Psoas muscle (tissue), 8 donors: Measurements from ENCODE around the gene COL5A1. TPM values are rescaled to one million over a fixed set of nuclear protein-coding genes. Genes with fewer than 3 reads are reported as not detected.
A peak's percentile ranks its signal among the peaks of the same experiment; 100 is the strongest.

Experiments used
- ATAC-seq, 4 donors: fragments of 200-7000 bp; cut with Tn5 transposase; one replicate each; pipeline ENCODE4 v1.9.1; 2020; ENCODE audit warnings: moderate library complexity in 3 of 4, mild to moderate bottlenecking in 2 of 4
- DNase-seq, 2 donors: peaks; one replicate each; pipeline ENCODE4 v3.0.0-alpha.2; 2020
- H3K27ac ChIP-seq: fragments of 200-600 bp; one replicate; pipeline ENCODE4 v1.8.0; 2022
- H3K27me3 ChIP-seq, 3 donors: fragments of 200-600 bp in 1 of 3; one replicate each; pipeline versions ENCODE4 v1.6.1 to v1.8.0; 2013 to 2022; ENCODE audit warnings: low read length in 2 of 3, mild to moderate bottlenecking in 2 of 3, moderate library complexity in 1 of 3; ENCODE audit not compliant: insufficient read depth in 3 of 3
- H3K36me3 ChIP-seq, 2 donors: fragments of 200-600 bp in 1 of 2; one replicate each; pipeline versions ENCODE4 v1.6.1 to v1.8.0; 2013 to 2022; ENCODE audit warnings: low read depth in 1 of 2, mild to moderate bottlenecking in 1 of 2, moderate library complexity in 1 of 2; ENCODE audit not compliant: insufficient read depth in 1 of 2
- H3K4me1 ChIP-seq: fragments of 200-600 bp; one replicate; pipeline ENCODE4 v1.8.0; 2022
- H3K4me3 ChIP-seq: fragments of 200-600 bp; one replicate; pipeline ENCODE4 v1.8.0; 2022; ENCODE audit warnings: mild to moderate bottlenecking
- H3K9me3 ChIP-seq: fragments of 200-600 bp; one replicate; pipeline ENCODE4 v1.8.0; 2022
- CTCF ChIP-seq: fragments of 200-600 bp; IDR thresholded peaks from one replicate; pipeline ENCODE4 v1.8.0; 2022; ENCODE audit warnings: antibody characterized with exemption
- WGBS, 3 donors: extraction: QIAGEN DNeasy Blood & Tissue Kit; methylation state at CpG; one replicate each; pipeline versions ENCODE4 v1.1.6 to v1.1.7; 2013; 5-methylcytosine and 5-hydroxymethylcytosine counted together
- intact Hi-C, 2 donors: fragments of 100-400 bp; cut with DNase I; formaldehyde crosslinking; loops; one replicate each; pipeline versions ENCODE4 v1.11.0 to v1.14.2; 2022
- polyA plus RNA-seq, 3 donors: library from polyadenylated mRNA; stranded (reverse); fragments of 200-250 nt; gene quantifications; one replicate each; pipeline ENCODE4 v1.2.3, GENCODE V29; 2013
- total RNA-seq, 4 donors: library from RNA; stranded (reverse); fragmentation: NEBNext Ultra II Directional in 2 of 4; extraction: Animal tissue kit (Norgen Biotek cat#: 25700) in 2 of 4; gene quantifications; one replicate each; pipeline versions ENCODE4 v1.2.1 to v1.2.4, GENCODE V29; 2021 to 2023
- donor health status: healthy with polysubstance abuse.
- donor health status: DM: no; HTN: no; CAD: no; lungs with moderate emphysema.
- donor health status: Bipolar disorder and iron deficiency.
- donor health status: healthy.
- donor health status: DM: yes; HTN: yes; CAD: no.
- donor health status: DM: no; HTN: no; CAD: no.
- donor health status: DM: no; HTN: no; CAD: no.
- donor health status: DM: yes; HTN: yes; CAD: no.

Gene COL5A1
- total and polyA plus RNA-seq, 7 donors: 1.7 to 11.3 (median 3.4) TPM

DNA sequence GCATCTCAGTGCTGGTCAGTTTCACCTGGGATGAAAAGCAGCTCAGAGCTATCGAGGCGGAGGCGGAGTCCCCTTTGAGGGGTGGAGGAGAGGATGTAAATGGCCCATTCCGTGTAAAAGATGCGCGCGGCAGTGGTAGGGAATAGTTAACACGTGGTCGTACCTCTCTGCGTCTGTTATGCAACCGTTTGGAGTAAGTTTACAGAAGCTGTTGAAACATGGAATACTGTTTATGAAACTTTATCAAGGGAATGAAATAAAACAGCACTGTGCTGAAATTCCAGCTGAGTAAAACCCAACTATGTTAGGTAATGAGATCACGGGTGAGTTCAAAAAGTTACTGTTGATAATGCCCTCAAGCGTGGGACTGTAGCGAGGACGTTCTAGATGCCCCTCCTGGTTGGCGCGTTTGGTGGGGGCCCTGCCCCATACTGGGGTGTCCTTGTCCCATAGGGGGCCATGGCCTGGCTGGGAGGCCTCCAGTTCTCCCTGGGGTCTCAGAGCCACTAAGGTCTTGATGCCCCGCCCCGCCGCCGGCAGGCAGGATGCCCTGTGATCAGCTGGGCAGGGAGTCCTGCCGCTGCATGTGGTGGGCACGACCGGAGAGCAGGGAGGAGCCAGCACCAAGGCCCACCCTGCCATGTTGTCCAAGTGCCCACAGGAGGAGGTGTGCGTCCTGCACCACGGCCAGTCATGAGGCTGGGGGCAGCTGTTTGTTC is 90.9 kb downstream of the COL5A1 start:
- ATAC-seq (peak in 1 of 4 donors; percentile 18), DNase-seq (no peak)
- Histone ChIP-seq H3K4me1 (no peaks in the 10 kb centered on the region), H3K4me3 (no peak overlapping the region), H3K27ac (no peak overlapping the region), H3K9me3 (no peaks in the 10 kb centered on the region), H3K36me3 (no peaks in the 10 kb centered on the region), H3K27me3 (peaks cover 0 to 89% (median 9%) of the 10 kb centered on the region in 3 donors)
- intact Hi-C loops: loop anchor here in 1 of 2 donors (10.0 kb wide), 1 partner anchor 558 kb away; no protein-coding TSS in a partner anchor
- WGBS, 3 donors: 46 to 72% (median 65%) methylated on average over 26 of the region's 26 CpGs
- TF ChIP-seq CTCF: no peak

DNA sequence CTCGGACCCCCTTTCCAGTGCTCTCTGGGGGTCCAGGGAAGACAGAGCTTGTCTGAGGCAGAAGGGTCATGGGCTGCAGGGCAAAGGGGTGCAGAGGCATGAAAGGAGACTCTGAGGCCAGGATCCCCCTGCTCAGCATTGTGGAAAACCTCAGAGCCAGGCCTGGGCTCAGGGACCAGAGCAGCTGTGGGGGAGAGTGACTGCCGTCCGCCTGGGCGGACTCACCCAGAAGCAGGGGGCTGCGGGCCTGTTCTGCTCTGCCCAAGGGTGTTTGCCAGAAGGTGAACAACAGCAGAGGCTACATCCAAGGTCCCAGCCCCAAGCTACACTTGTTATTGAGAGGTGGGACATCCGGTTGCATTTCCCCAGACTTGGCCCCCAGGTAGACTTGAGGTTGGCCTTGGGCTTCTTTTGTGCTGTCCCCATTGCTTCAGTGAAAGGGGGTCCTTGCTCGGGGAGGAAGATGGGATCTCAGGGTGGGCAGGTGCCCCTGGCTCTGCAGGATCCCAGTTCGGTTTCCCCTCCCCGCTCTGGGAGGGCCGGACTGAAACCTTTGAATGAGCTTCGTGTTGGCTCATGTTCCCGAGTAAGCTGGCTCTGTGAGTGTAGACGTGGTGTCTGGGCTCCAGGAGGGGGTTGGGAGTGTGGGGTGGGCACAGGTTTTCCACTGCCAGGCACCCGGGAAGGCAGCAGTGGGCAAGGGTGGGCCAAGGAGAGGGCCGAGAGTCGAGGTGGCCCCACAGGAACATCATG is 92.1 kb downstream of the COL5A1 start:
- no peak overlapping the region for H3K27ac ChIP-seq
- no peaks in the 10 kb centered on the region for H3K4me1 ChIP-seq
- DNase-seq (no peak), ATAC-seq (no peak)
- 39 to 67% (median 44%) methylated on average over 16 of the region's 16 CpGs for WGBS, 3 donors
- intact Hi-C loops: loop anchor here in 1 of 2 donors (10.0 kb wide), 1 partner anchor 559 kb away; no protein-coding TSS in a partner anchor
- H3K4me3 ChIP-seq: no peak overlapping the region
- TF ChIP-seq CTCF: no peak
- H3K9me3 ChIP-seq: no peaks in the 10 kb centered on the region
- H3K36me3 ChIP-seq: no peaks in the 10 kb centered on the region
- peaks cover 0 to 89% (median 9%) of the 10 kb centered on the region in 3 donors for H3K27me3 ChIP-seq

GRCh38 chr9:134734270-134734669 is 92.7 kb downstream of the COL5A1 start:
- TF ChIP-seq CTCF: no peak
- H3K27me3 ChIP-seq: peaks cover 0 to 87% (median 9%) of the 10 kb centered on the region in 3 donors
- H3K27ac ChIP-seq: no peak overlapping the region
- intact Hi-C loops: loop anchor here in 1 of 2 donors (10.0 kb wide), 1 partner anchor 559 kb away; no protein-coding TSS in a partner anchor
- 17 to 38% (median 19%) methylated on average over 8 of the region's 8 CpGs for WGBS, 3 donors
- H3K4me1 ChIP-seq: no peaks in the 10 kb centered on the region
- ATAC-seq (peak in 1 of 4 donors; percentile 52), DNase-seq (peak; percentile 56 to 78)
- H3K9me3 ChIP-seq: no peaks in the 10 kb centered on the region
- no peak overlapping the region for H3K4me3 ChIP-seq
- H3K36me3 ChIP-seq: no peaks in the 10 kb centered on the region

DNA sequence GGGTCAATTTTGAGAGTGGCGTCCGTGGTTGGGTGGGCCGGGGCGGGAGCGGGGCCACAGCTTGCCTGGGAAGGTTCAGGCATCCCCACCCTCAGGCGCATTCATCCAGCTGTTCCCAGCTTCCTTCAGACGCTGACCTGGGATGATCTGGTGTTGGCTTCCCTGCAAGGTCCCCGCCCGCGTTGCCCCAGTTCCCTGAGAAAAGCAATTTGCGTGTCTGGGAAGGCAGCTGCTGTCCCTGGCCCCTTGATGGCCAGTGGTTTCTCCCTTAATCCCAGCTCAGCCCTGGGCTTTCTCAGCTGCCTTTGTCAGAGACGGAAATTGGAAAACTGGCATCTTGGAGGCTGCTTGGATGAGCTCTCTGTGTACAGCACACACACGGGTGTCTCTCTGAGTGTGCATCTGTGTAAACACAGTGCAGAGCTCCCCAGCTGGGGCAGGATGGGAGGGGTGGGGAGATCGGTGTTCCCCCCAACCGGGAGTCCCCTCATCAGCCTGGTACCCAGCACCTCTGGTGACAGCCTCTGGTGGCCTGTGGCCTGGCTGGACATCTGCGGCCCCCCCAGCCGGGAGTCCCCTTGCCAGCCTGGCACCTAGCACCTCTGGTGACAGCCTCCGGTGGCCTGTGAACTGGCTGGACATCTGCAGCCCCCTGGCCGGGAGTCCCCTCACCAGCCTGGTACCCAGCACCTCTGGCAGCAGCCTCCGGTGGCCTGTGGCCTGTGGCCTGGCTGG is 94.0 kb downstream of the COL5A1 start:
- peak; percentile 37 to 64 (median 48) for ATAC-seq
- H3K4me1 ChIP-seq: no peaks in the 10 kb centered on the region
- intact Hi-C loops: loop anchor here (5.0 to 10.0 kb wide), 3 partner anchors 38 to 561 kb away; no protein-coding TSS in a partner anchor
- no peak overlapping the region for H3K4me3 ChIP-seq
- H3K9me3 ChIP-seq: no peaks in the 10 kb centered on the region
- TF ChIP-seq CTCF: no peak
- H3K36me3 ChIP-seq: no peaks in the 10 kb centered on the region
- WGBS, 3 donors: 18 to 33% (median 30%) methylated on average over 20 of the region's 20 CpGs
- DNase-seq: peak; percentile 75 to 88
- H3K27me3 ChIP-seq: peaks cover 0 to 91% (median 8%) of the 10 kb centered on the region in 3 donors
- no peak overlapping the region for H3K27ac ChIP-seq
